Hepatic stellate cell (primary cell): Measurements from ENCODE around the gene AXL.

ENCODE experiments used
- DNase-seq: peaks from one replicate; pipeline ENCODE4 v3.0.0; 2011; ENCODE audit warnings: low spot score

The AXL gene

GRCh38 chr19:41235480-41235879, 16.5 kb downstream of the AXL start:
- no peak for DNase-seq

- DNase-seq: no peak
Observed at GRCh38 chr19:41238244-41238643, 19.2 kb downstream of the AXL start.

GRCh38 chr19:41239363-41239762, 20.3 kb downstream of the AXL start:
- no peak for DNase-seq

- DNase-seq: no peak
Observed at GRCh38 chr19:41239961-41240574, 21.0 kb downstream of the AXL start.

GRCh38 chr19:41241859-41242258, 22.8 kb downstream of the AXL start:
- no peak for DNase-seq

GRCh38 chr19:41244117-41244516, 25.1 kb downstream of the AXL start:
- no peak for DNase-seq

GRCh38 chr19:41245843-41246242, 26.8 kb downstream of the AXL start:
- DNase-seq: no peak

- no peak for DNase-seq
Observed at GRCh38 chr19:41248895-41249294, 29.9 kb downstream of the AXL start.

- DNase-seq: no peak
Observed at GRCh38 chr19:41249707-41250423, 30.8 kb downstream of the AXL start.

- DNase-seq: no peak
Observed at GRCh38 chr19:41253660-41254059, 34.6 kb downstream of the AXL start.

- no peak for DNase-seq
Observed at GRCh38 chr19:41255171-41255570, 36.1 kb downstream of the AXL start.

GRCh38 chr19:41261474-41262190, 42.6 kb downstream of the AXL start:
- DNase-seq: no peak

- DNase-seq: peak; percentile 54
Observed at GRCh38 chr19:41263042-41263849, 44.2 kb downstream of the AXL start.

- peak; percentile 99 for DNase-seq
Observed at GRCh38 chr19:41263850-41264580, 45.0 kb downstream of the AXL start, which contains the start of gene HNRNPUL1. TSS of gene HNRNPUL1 (plus strand) at chr19:41264372. CDS start at chr19:41264504, 132 bp downstream.

GRCh38 chr19:41264581-41265394, 45.8 kb downstream of the AXL start:
- peak; percentile 51 for DNase-seq

- DNase-seq: peak; percentile 36
Observed at GRCh38 chr19:41265395-41266153, 46.6 kb downstream of the AXL start.

GRCh38 chr19:41269055-41269454, 50.0 kb downstream of the AXL start:
- no peak for DNase-seq

GRCh38 chr19:41269571-41269970, 50.5 kb downstream of the AXL start:
- no peak for DNase-seq

GRCh38 chr19:41273076-41273475, 54.1 kb downstream of the AXL start:
- DNase-seq: no peak

- no peak for DNase-seq
Observed at GRCh38 chr19:41274802-41275201, 55.8 kb downstream of the AXL start.
